ENCODE results near the gene PAX4. TPM values are rescaled to one million over a fixed set of nuclear protein-coding genes. Genes with fewer than 3 reads are reported as not detected.
A peak's percentile ranks its signal among the peaks of the same experiment; 100 is the strongest.

Gene PAX4
- polyA plus RNA-seq, 1 of the 3 experiments (the other 2 are of a cell fraction), result not detected

DNA sequence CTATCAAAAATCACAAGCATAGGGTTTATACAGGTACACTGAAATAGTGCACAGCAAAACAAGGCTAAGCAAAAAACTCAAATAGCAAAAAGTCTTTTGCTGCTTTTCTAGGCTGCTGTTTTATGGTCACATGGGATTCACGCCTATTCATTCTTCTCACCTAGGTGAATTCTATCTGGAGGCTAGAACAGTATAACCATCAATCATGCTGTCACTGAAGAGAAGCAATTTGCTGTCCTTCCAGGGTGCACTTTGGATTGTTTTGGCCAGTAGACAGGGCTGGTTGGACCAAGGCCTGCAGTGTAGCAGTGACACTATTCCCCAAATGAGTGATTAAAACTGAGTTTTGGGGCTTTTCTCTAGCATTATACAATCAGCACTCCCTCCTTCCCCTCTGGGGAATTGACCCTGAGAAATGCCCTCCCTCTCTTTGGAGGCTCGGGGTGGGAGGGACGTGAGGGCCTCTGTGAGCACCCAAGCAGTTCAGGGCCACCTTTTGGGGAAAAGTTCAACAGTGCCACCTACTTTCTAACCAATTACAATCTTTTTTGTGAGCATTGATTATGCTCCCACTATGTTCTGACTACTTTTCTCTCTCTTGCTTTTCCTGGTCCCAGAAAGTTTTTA lies 17.8 kb upstream of the PAX4 start:
- no peak for DNase-seq
- H3K4me2 ChIP-seq, result no peak overlapping the region
- H3K4me3 ChIP-seq (ENCODE audit: low read depth in 2 of 2, low read length in 1 of 2), result no peak overlapping the region
- no peaks in the 10 kb centered on the region for H4K20me1 ChIP-seq (ENCODE audit: insufficient read depth)
- H3K9me2 ChIP-seq, result no peaks in the 10 kb centered on the region
- H3K27me3 ChIP-seq (ENCODE audit: insufficient read depth), result no peaks in the 10 kb centered on the region
- H3K79me2 ChIP-seq (ENCODE audit: insufficient read depth), result no peaks in the 10 kb centered on the region
- no peaks in the 10 kb centered on the region for H3K36me3 ChIP-seq (replicated peaks in 1 of 2; ENCODE audit: control insufficient read depth in 1 of 2, insufficient read depth in 2 of 2, low read length in 1 of 2)
- H2AFZ ChIP-seq (ENCODE audit: low read depth), result no peak overlapping the region
- CTCF ChIA-PET, result interaction anchor here (0.9 kb wide), 1 partner anchor 9 kb away, joined by 3 read pairs; no protein-coding TSS in a partner anchor
- H3F3A ChIP-seq (replicated peaks; ENCODE audit: insufficient read depth), result peaks cover 7% of the 10 kb centered on the region
- 88% methylated on average over 3 of the region's 3 CpGs for WGBS (ENCODE audit: low lambda C conversion rate)
- no peaks in the 10 kb centered on the region for H3K4me1 ChIP-seq (ENCODE audit: control insufficient read depth in 1 of 2, insufficient read depth in 2 of 2, low read depth in 1 of 2, low read length in 1 of 2)
- H3K9ac ChIP-seq, result no peak overlapping the region
- no peaks in the 10 kb centered on the region for H3K9me3 ChIP-seq
- POLR2A ChIA-PET, result no interaction called here
- H3K27ac ChIP-seq (ENCODE audit: low read depth in 2 of 2, low read length in 1 of 2), result no peak overlapping the region
- TF ChIP-seq NFIC (IDR thresholded peaks at IDR 0.05; ENCODE audit: borderline replicate concordance), result no peak
- no peak for TF ChIP-seq RCOR1 (IDR thresholded peaks at IDR 0.05; ENCODE audit: low read length)
- no peak for TF ChIP-seq YY1 (IDR thresholded peaks at IDR 0.05; ENCODE audit: low read depth)
- no peak for TF ChIP-seq MXI1 (IDR thresholded peaks at IDR 0.05; ENCODE audit: low read depth, low read length)
- no peak for TF ChIP-seq RAD21 (IDR thresholded peaks at IDR 0.05; ENCODE audit: low read length)
- no peak for TF ChIP-seq GABPA (IDR thresholded peaks at IDR 0.05; ENCODE audit: low read depth)
- TF ChIP-seq, protein P1, sequence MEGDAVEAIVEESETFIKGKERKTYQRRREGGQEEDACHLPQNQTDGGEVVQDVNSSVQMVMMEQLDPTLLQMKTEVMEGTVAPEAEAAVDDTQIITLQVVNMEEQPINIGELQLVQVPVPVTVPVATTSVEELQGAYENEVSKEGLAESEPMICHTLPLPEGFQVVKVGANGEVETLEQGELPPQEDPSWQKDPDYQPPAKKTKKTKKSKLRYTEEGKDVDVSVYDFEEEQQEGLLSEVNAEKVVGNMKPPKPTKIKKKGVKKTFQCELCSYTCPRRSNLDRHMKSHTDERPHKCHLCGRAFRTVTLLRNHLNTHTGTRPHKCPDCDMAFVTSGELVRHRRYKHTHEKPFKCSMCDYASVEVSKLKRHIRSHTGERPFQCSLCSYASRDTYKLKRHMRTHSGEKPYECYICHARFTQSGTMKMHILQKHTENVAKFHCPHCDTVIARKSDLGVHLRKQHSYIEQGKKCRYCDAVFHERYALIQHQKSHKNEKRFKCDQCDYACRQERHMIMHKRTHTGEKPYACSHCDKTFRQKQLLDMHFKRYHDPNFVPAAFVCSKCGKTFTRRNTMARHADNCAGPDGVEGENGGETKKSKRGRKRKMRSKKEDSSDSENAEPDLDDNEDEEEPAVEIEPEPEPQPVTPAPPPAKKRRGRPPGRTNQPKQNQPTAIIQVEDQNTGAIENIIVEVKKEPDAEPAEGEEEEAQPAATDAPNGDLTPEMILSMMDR (IDR thresholded peaks at IDR 0.05), result no peak
- TF ChIP-seq RFX5 (IDR thresholded peaks at IDR 0.05; ENCODE audit: low read length), result no peak
- no peak for TF ChIP-seq SMC3 (IDR thresholded peaks at IDR 0.05; ENCODE audit: low read depth, low read length)
- TF ChIP-seq CHD2 (IDR thresholded peaks at IDR 0.05; ENCODE audit: low read length, partially characterized antibody), result no peak
- TF ChIP-seq, protein P2, sequence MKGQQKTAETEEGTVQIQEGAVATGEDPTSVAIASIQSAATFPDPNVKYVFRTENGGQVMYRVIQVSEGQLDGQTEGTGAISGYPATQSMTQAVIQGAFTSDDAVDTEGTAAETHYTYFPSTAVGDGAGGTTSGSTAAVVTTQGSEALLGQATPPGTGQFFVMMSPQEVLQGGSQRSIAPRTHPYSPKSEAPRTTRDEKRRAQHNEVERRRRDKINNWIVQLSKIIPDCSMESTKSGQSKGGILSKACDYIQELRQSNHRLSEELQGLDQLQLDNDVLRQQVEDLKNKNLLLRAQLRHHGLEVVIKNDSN (IDR thresholded peaks at IDR 0.05; ENCODE audit: borderline replicate concordance, low read depth), result no peak

DNA sequence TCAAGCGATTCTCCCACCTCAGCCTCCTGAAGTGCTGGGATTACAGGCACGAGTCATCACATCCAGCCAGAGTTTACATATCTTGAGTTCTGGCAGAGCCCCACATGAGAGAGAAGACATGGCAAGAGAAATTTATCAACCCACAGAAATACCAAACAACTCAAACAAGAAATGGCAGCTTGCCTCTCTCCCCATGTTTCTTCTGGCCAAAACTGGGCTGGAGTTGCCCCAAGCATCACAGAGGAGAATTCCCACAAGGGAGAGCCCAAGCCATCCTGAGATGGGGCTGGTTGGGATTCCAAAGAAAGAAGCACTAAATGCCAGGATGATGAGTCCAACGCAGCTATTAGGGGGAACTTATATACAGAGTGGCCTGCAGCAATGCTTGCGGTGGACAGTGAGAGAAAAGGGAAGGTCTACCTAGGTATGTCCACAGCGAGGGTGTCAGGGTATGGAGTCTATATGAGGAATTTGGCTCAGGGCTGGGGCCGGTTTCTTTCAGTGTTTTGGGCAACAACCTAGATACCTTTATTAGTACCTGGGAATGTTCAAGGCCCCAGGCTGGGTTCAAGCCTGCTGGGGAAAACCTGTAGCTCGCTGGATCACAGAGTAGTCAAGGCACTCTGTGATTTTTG lies 14.5 kb upstream of the PAX4 start:
- no peaks in the 10 kb centered on the region for H3K27me3 ChIP-seq (ENCODE audit: insufficient read depth)
- no peaks in the 10 kb centered on the region for H3K9me3 ChIP-seq
- H3K9ac ChIP-seq, result no peak overlapping the region
- ChIA-PET CTCF (interaction anchor here (0.5 to 1.6 kb wide), 4 partner anchors 43 to 717 kb away, joined by 3 to 5 read pairs (median 4); no protein-coding TSS in a partner anchor), POLR2A (no interaction called here)
- H2AFZ ChIP-seq (ENCODE audit: low read depth), result no peak overlapping the region
- H3K36me3 ChIP-seq (replicated peaks in 1 of 2; ENCODE audit: control insufficient read depth in 1 of 2, insufficient read depth in 2 of 2, low read length in 1 of 2), result no peaks in the 10 kb centered on the region
- no peak overlapping the region for H3K4me2 ChIP-seq
- H3K9me2 ChIP-seq, result no peaks in the 10 kb centered on the region
- H3K4me1 ChIP-seq (ENCODE audit: control insufficient read depth in 1 of 2, insufficient read depth in 2 of 2, low read depth in 1 of 2, low read length in 1 of 2), result no peaks in the 10 kb centered on the region; a peak in 1 of 4 replicates
- no peaks in the 10 kb centered on the region for H3K79me2 ChIP-seq (ENCODE audit: insufficient read depth)
- TF ChIP-seq SIN3A (IDR thresholded peaks at IDR 0.05; ENCODE audit: borderline replicate concordance, low read depth, low read length), result no peak
- peak; percentile 24; the same call in 1 of the 2 replicates for TF ChIP-seq NFIC (IDR thresholded peaks at IDR 0.05; ENCODE audit: borderline replicate concordance)
- TF ChIP-seq EZH2phosphoT487 (IDR thresholded peaks at IDR 0.05; ENCODE audit: borderline replicate concordance, low read depth), result no peak
- TF ChIP-seq, protein P3, sequence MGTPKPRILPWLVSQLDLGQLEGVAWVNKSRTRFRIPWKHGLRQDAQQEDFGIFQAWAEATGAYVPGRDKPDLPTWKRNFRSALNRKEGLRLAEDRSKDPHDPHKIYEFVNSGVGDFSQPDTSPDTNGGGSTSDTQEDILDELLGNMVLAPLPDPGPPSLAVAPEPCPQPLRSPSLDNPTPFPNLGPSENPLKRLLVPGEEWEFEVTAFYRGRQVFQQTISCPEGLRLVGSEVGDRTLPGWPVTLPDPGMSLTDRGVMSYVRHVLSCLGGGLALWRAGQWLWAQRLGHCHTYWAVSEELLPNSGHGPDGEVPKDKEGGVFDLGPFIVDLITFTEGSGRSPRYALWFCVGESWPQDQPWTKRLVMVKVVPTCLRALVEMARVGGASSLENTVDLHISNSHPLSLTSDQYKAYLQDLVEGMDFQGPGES (IDR thresholded peaks at IDR 0.05; ENCODE audit: low read depth, low read length), result no peak
- TF ChIP-seq JUND (IDR thresholded peaks at IDR 0.05), result 0 out of 2 replicates have a peak, but pooled peaks have one; percentile 12
- TF ChIP-seq FOSL2 (IDR thresholded peaks at IDR 0.05; ENCODE audit: borderline replicate concordance, low read depth), result no peak
- DNase-seq, result no peak
- peak overlapping the region in 1 of 2 experiments; percentile 32; a peak in 1 of 4 replicates for H3K27ac ChIP-seq (ENCODE audit: low read depth in 2 of 2, low read length in 1 of 2)
- H4K20me1 ChIP-seq (ENCODE audit: insufficient read depth), result no peaks in the 10 kb centered on the region
- peaks cover 7% of the 10 kb centered on the region for H3F3A ChIP-seq (replicated peaks; ENCODE audit: insufficient read depth)
- WGBS (ENCODE audit: low lambda C conversion rate), result 84% methylated on average over 7 of the region's 7 CpGs
- H3K4me3 ChIP-seq (ENCODE audit: low read depth in 2 of 2, low read length in 1 of 2), result no peak overlapping the region
